NCI-H1436 treated with DMSO at 0.1 percent for 48 hours (cell line): ENCODE results near the gene ZER1.
A peak's percentile ranks its signal among the peaks of the same experiment; 100 is the strongest.
"Not testable (repeated sequence)": the region's sequence is repeated elsewhere in the genome, so short reads cannot be mapped to it uniquely, and the experiment has no call there.

ENCODE experiments used
- DNase-seq: peaks from one replicate; lab custom pipeline; 2025; lab: John Stamatoyannopoulos, UW

Gene ZER1

GRCh38 chr9:128787659-128788058 is 15.9 kb upstream of the ZER1 start:
- DNase-seq, result no peak

DNA sequence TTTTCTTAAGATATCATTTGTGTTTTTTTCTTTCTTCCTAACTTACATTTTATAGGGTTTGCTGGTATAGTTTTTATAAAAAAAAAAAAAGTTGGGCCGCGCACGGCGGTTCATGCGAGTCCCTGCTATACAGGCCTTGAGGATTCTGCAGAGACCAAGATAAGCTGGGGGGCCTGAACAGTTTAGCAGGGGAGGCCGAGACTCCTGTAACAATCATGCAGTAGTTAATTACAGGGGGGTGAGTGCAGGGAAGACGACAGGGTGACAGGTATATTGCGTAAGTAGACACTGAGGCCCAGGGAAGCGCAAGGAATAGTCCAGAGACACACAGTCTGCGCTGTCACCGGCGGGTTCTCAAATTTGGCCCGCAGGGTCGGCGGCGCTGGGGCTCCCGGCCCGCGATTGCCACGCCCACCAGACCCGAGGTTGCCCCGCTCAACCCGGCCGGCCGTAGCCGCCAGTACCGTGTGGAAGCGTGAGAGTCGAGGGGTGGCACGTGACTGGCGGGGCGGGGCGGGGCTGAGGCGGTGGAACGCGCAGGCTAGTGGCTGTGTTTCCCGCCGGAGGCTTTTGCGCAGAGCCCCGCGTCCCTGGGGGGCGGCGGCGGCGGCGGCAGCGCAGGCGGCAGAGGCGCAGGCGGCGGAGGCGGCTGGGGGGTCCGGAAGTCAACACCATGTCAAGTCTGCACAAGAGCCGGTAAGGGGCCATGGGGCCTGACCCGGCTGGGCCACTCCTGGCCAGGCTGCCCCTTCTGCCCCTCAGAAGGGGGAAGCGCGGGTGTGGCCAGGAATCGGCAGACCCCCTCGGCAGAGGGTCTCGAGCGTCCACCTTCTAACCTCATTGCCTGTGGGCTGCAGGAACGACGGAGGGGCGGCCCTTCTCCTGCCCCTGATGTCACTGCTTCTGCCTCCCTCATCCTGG is 15.2 kb upstream of the ZER1 start, which contains the start of gene TBC1D13:
Gene TBC1D13, plus strand, starts transcription at position 573 of the 921 bp plus-strand sequence. Its CDS starts 101 bp downstream, at position 674.
- peak; percentile 54 for DNase-seq

DNA sequence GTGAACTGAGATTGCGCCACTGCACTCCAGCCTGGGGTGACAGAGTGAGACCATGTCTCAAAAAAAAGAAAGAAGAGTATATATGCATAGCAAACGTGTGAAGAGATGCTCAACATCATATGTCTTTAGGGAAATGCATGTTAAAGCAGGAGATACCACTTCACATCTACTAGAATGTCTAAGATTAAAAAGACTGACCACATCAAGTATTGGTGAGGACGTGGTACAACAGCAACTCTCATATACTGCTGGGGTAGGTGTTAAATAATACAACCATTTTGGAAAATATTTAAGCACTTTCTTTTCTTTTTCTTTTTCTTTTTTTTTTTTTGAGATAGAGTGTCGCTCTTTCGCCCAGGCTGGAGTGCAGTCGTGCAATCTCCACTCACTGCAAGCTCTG is 13.7 kb upstream of the ZER1 start:
- DNase-seq, result no peak

DNA sequence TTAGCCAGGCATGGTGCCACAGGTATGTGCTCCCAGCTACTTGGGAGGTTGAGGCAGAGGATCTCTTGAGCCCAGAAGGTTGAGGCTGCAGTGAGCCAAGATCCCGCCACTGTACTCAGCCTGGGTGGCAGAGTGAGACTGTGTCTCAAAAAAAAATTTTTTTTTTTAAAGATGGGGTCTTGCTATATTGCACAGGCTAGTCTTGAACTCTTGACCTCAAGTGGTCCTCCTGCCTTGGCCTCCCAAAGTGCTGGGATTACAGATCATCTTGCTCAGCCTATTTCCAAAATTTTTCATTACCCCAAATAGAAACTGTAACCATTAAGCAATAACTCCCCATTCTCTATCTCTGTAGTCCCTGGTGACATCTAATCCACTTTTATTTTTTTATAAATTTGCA is 10.9 kb upstream of the ZER1 start:
- no peak for DNase-seq

GRCh38 chr9:128781187-128782070 is 9.7 kb upstream of the ZER1 start:
- DNase-seq, result no peak

DNA sequence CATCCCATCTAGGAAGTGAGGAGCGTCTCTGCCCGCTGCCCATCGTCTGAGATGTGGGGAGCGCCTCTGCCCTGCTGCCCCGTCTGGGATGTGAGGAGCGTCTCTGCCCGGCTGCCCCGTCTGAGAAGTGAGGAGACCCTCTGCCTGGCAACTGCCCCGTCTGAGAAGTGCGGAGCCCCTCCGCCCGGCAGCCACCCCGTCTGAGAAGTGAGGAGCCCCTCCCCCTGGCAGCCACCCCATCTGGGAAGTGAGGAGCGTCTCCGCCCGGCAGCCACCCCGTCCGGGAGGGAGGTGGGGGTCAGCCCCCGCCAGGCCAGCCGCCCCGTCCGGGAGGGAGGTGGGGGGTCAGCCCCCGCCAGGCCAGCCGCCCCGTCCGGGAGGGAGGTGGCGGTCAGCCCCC is 8.4 kb upstream of the ZER1 start:
- not testable (repeated sequence) for DNase-seq

GRCh38 chr9:128774804-128775203 is 3.1 kb upstream of the ZER1 start:
- DNase-seq, result no peak

GRCh38 chr9:128773049-128773448 is 1.3 kb upstream of the ZER1 start:
- no peak for DNase-seq

- DNase-seq, result no peak
Measured at GRCh38 chr9:128771094-128771721, 519 bp downstream of the ZER1 start.

GRCh38 chr9:128770286-128771030 is 1.3 kb downstream of the ZER1 start:
- no peak for DNase-seq

DNA sequence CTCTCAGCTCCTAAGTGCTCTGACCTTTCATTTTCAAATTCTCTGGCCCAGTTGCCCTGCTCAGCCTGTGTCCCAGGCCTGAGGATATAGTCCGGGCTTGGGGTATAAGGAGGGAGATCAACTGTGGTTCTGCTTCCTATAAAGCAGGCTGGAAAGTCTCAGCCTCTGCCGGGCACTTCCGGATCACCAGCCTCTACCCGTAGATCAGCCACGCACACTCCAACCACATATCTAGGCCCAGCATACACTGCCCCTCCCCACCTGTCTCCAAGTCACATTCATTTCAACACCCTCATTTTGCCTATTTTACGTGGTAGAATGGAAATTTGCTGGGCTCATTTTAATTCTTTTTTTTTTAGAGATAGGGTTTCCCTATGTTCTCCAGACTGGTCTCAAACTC is 3.1 kb downstream of the ZER1 start:
- no peak for DNase-seq

- no peak for DNase-seq
Measured at GRCh38 chr9:128765499-128765898, 6.2 kb downstream of the ZER1 start.

GRCh38 chr9:128764361-128764760 is 7.4 kb downstream of the ZER1 start:
- DNase-seq, result no peak

DNA sequence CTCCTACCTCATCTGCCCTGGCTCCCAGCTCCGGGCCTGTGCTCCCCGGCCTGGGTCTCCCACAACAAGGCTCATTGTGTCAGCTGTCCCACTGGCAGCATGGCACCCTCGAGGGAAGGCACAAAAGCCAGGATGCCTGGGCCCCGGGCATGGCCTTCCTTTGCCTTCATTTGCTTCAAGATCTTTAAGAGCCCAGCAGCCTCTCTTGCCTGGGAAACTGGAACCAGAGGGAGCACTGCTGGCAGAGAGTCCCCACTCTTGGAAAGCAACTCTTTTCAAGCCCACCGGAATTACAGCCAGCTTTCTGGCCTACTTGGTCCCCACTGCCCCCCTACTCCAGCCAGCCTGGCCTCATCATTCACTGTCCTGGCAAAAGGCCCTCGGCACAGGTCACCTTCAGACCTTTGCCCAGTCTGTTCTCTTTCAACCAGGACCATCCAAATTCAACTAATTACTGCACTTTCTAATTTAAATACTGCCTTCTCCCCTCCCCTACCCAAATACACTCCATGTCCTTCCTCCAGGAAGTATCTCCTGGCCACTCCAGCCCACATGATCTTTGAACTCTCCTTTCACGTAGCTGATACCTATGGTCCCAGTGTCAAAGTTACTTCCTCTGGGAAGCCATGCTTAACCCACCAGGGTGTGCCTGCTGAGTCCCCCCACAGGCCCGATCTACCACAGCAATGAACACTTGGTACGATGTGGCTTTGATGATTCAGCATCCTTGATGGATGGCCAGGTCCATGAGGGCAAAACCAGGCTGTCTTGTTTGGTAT is 8.9 kb downstream of the ZER1 start:
- no peak for DNase-seq

DNA sequence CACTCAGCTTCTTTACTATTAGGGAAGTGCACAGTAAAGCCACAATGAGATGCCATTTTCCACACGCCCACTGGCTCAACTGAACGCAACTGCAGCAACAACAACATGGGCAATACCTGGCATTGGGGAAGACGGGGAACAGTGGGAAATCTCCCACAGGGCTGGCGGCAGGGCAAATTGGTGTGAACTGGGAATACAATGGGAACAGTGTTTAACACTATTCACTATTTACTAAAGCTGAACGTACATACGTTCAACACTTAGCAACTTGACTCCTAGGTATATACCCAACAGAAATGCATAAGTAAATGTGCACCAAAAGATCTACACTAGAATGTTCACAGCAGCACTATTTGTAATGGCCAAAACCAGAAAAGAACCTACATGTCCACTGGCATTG is 14.1 kb downstream of the ZER1 start:
- DNase-seq, result no peak

GRCh38 chr9:128753627-128754026 is 18.1 kb downstream of the ZER1 start:
- no peak for DNase-seq

DNA sequence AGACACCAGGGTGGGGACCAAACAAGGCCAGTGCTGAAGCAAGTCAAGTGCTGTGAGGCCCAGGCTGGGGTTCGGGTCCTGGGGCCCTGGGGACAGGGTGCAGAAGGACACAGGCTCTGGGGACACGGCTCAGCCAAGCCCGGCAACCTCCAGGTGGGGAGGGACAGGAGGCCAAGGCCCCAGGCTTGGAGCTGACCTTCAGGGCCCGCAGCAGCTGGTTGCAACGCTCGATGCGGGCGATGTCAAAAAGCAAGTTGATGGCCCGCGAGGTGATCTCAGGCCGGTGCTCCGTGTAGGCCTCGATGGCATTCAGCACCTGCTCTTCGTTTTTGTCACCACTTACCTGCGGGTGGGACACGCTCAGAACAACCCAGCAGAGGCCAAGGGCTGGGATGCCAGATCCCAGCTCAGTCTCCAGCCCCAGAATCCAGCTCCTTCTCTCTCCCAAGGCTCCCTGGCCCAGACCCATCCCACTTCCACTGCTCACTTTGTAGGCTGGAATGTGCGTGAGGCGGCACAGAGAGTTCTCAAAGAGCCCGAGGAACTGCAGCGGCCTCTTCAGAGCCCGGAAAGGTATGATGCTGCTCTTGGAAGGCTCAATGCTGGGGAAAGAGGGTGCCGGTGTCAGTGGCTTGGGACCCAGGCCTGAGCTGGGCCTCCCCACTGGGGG is 20.7 kb downstream of the ZER1 start:
- no peak for DNase-seq

- DNase-seq, result no peak
Measured at GRCh38 chr9:128747241-128747640, 24.5 kb downstream of the ZER1 start.

DNA sequence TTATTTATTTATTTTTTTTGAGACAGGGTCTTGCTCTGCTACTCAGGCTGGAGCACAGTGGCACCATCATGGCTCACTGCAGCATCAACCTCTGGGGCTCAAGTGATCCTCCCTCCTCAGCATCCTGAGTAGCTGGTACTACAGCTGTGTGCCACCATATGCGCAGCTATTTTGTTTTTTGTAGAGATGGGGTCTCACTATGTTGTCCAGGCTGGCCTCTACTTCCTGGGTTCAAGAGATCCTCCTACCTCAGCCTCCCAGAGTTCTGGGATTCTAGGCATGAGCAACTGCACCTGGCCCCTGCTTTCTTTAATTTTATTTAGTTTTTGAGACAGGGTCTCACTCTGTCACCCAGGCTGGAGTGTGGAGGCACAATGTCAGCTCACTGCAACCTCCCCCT is 28.3 kb downstream of the ZER1 start:
- DNase-seq, result no peak

DNA sequence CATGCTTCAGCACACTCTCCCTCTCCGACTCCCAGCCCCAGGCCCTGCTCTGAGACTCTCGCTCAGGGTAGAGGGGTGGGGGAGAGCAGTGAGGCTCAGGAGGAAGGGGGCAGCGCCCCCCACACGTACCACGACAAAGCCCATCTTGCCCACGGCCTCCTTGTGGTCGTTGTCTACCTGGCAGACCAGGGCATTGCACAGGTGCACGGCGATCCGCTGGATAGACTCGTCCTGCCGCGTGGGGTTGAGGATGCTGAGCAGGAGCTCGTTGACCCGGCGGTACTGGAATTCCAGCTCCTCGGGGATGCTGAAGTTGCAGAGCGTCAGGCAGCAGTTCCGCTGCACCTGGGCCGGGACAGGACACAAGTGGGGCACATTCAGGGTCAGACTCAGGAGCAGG is 29.3 kb downstream of the ZER1 start:
- DNase-seq, result no peak
